IMR-90 (cell line): ENCODE measurements around the gene HMGXB3.

Experiments
- CHD1 ChIP-seq: IDR thresholded peaks from 2 replicates; pipeline ENCODE4 v1.6.1; 2012; ENCODE audit warnings: low read depth, low read length, improper control_type of control experiment
- ELK1 ChIP-seq: fragments of 150-350 bp; IDR thresholded peaks from 2 replicates; pipeline ENCODE4 v1.6.1; 2016; ENCODE audit warnings: low read depth, mild to moderate bottlenecking, low read length, moderate library complexity, borderline replicate concordance
- FOS ChIP-seq: fragments of 150-350 bp; IDR thresholded peaks from 2 replicates; pipeline ENCODE4 v1.6.1; 2016; ENCODE audit warnings: low read depth, low read length
- MAFK ChIP-seq: IDR thresholded peaks from 2 replicates; pipeline ENCODE4 v1.6.1; 2012; ENCODE audit warnings: low read depth, low read length, improper control_type of control experiment
- POLR2A ChIP-seq: IDR thresholded peaks from 2 replicates; pipeline ENCODE4 v1.6.1; 2012; ENCODE audit warnings: mild to moderate bottlenecking, low read depth, low read length
- RCOR1 ChIP-seq: IDR thresholded peaks from 2 replicates; pipeline ENCODE4 v1.6.1; 2012; ENCODE audit warnings: mild to moderate bottlenecking, low read length, improper control_type of control experiment; ENCODE audit not compliant: insufficient replicate concordance
- RFX5 ChIP-seq: IDR thresholded peaks from 2 replicates; pipeline ENCODE4 v1.8.0; 2012; ENCODE audit warnings: low read depth, mild to moderate bottlenecking, low read length, moderate library complexity
- SMC3 ChIP-seq: fragments of 150-350 bp; IDR thresholded peaks from 2 replicates; pipeline ENCODE4 v1.6.1; 2016; ENCODE audit warnings: low read depth, mild to moderate bottlenecking, antibody characterized with exemption, low read length, moderate library complexity
- USF2 ChIP-seq: fragments of 150-350 bp; IDR thresholded peaks from 2 replicates; pipeline ENCODE4 v1.6.1; 2017; ENCODE audit warnings: mild to moderate bottlenecking, antibody characterized with exemption, low read length, low read depth
- TF ChIP-seq, protein P1 (sequence below): conservative IDR thresholded peaks from 2 replicates; pipeline ENCODE4 v1.5.1; 2012; ENCODE audit warnings: mild to moderate bottlenecking, low read depth, low read length, improper control_type of control experiment

GRCh38 chr5:150052956-150053712 lies 52.6 kb downstream of the HMGXB3 start:
- TF ChIP-seq RFX5, result no peak
- TF ChIP-seq USF2, result peak; percentile 42; the same call in 1 of the 2 replicates
- TF ChIP-seq, protein P1, sequence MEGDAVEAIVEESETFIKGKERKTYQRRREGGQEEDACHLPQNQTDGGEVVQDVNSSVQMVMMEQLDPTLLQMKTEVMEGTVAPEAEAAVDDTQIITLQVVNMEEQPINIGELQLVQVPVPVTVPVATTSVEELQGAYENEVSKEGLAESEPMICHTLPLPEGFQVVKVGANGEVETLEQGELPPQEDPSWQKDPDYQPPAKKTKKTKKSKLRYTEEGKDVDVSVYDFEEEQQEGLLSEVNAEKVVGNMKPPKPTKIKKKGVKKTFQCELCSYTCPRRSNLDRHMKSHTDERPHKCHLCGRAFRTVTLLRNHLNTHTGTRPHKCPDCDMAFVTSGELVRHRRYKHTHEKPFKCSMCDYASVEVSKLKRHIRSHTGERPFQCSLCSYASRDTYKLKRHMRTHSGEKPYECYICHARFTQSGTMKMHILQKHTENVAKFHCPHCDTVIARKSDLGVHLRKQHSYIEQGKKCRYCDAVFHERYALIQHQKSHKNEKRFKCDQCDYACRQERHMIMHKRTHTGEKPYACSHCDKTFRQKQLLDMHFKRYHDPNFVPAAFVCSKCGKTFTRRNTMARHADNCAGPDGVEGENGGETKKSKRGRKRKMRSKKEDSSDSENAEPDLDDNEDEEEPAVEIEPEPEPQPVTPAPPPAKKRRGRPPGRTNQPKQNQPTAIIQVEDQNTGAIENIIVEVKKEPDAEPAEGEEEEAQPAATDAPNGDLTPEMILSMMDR, result no peak
- TF ChIP-seq ELK1, result no peak
- no peak; the same call in 1 of the 2 replicates for TF ChIP-seq POLR2A
- peak; percentile 75 for TF ChIP-seq FOS
- no peak for TF ChIP-seq CHD1
- no peak for TF ChIP-seq SMC3
- TF ChIP-seq RCOR1, result no peak
- no peak for TF ChIP-seq MAFK
